ENCODE measurements around the gene LAMC2. TPM values are rescaled to one million over a fixed set of nuclear protein-coding genes. Genes with fewer than 3 reads are reported as not detected.
A peak's percentile ranks its signal among the peaks of the same experiment; 100 is the strongest.
"Not testable (repeated sequence)": the region's sequence is repeated elsewhere in the genome, so short reads cannot be mapped to it uniquely, and the experiment has no call there.

The LAMC2 gene
- total RNA-seq, 1 experiment from 2014 or later: 642 TPM

- no peak for DNase-seq
- H3K4me1 Mint-ChIP-seq (ENCODE audit: low read depth, unreplicated experiment): peaks cover 43% of the 10 kb centered on the region
- H3K27me3 Mint-ChIP-seq (ENCODE audit: unreplicated experiment): no peaks in the 10 kb centered on the region
- no TSS peak for BruUV-seq (replicated peaks)
- no peaks in the 10 kb centered on the region for H3K9me3 Mint-ChIP-seq (ENCODE audit: low read depth, unreplicated experiment)
- no peak for TF ChIP-seq CTCF (IDR thresholded peaks at IDR 0.05; ENCODE audit: unreplicated experiment)
- H3K4me3 Mint-ChIP-seq (ENCODE audit: low read depth, unreplicated experiment): no peak overlapping the region
- peak overlapping the region; percentile 30 for H3K27ac Mint-ChIP-seq (ENCODE audit: unreplicated experiment)
- CTCF ChIA-PET: no interaction called here
- intact Hi-C loops (cut with micrococcal nuclease; ENCODE audit: unreplicated experiment): no loop called here
- H3K36me3 Mint-ChIP-seq (ENCODE audit: insufficient read depth, unreplicated experiment): peaks cover 50% of the 10 kb centered on the region
These were observed 41.3 kb upstream of the LAMC2 start for GRCh38 chr1:183144752-183145151.

- no peaks in the 10 kb centered on the region for H3K9me3 Mint-ChIP-seq (ENCODE audit: low read depth, unreplicated experiment)
- H3K4me1 Mint-ChIP-seq (ENCODE audit: low read depth, unreplicated experiment): peaks cover 36% of the 10 kb centered on the region
- CTCF ChIA-PET: no interaction called here
- intact Hi-C loops (cut with micrococcal nuclease; ENCODE audit: unreplicated experiment): no loop called here
- H3K4me3 Mint-ChIP-seq (ENCODE audit: low read depth, unreplicated experiment): no peak overlapping the region
- peak overlapping the region; percentile 43 for H3K27ac Mint-ChIP-seq (ENCODE audit: unreplicated experiment)
- no TSS peak for BruUV-seq (replicated peaks)
- no peak for TF ChIP-seq CTCF (IDR thresholded peaks at IDR 0.05; ENCODE audit: unreplicated experiment)
- H3K36me3 Mint-ChIP-seq (ENCODE audit: insufficient read depth, unreplicated experiment): peaks cover 35% of the 10 kb centered on the region
- no peak for DNase-seq
- no peaks in the 10 kb centered on the region for H3K27me3 Mint-ChIP-seq (ENCODE audit: unreplicated experiment)
These were observed 38.3 kb upstream of the LAMC2 start for GRCh38 chr1:183147735-183148134.

- intact Hi-C loops (cut with micrococcal nuclease; ENCODE audit: unreplicated experiment): no loop called here
- H3K4me1 Mint-ChIP-seq (ENCODE audit: low read depth, unreplicated experiment): peaks cover 31% of the 10 kb centered on the region
- DNase-seq: no peak
- no TSS peak for BruUV-seq (replicated peaks)
- H3K9me3 Mint-ChIP-seq (ENCODE audit: low read depth, unreplicated experiment): no peaks in the 10 kb centered on the region
- peaks cover 26% of the 10 kb centered on the region for H3K36me3 Mint-ChIP-seq (ENCODE audit: insufficient read depth, unreplicated experiment)
- no peaks in the 10 kb centered on the region for H3K27me3 Mint-ChIP-seq (ENCODE audit: unreplicated experiment)
- peak overlapping the region; percentile 9 for H3K27ac Mint-ChIP-seq (ENCODE audit: unreplicated experiment)
- TF ChIP-seq CTCF (IDR thresholded peaks at IDR 0.05; ENCODE audit: unreplicated experiment): no peak
- H3K4me3 Mint-ChIP-seq (ENCODE audit: low read depth, unreplicated experiment): no peak overlapping the region
- CTCF ChIA-PET: interaction anchor here (1.9 kb wide), 1 partner anchor 32 kb away, joined by 5 read pairs; no protein-coding TSS in a partner anchor
These were observed 37.5 kb upstream of the LAMC2 start for GRCh38 chr1:183148599-183148998.

- Mint-ChIP-seq H3K36me3 (ENCODE audit: insufficient read depth, unreplicated experiment) (peaks cover 20% of the 10 kb centered on the region), H3K9me3 (ENCODE audit: low read depth, unreplicated experiment) (no peaks in the 10 kb centered on the region), H3K4me3 (ENCODE audit: low read depth, unreplicated experiment) (no peak overlapping the region), H3K27ac (ENCODE audit: unreplicated experiment) (peak overlapping the region; percentile 9), H3K4me1 (ENCODE audit: low read depth, unreplicated experiment) (peaks cover 31% of the 10 kb centered on the region), H3K27me3 (ENCODE audit: unreplicated experiment) (no peaks in the 10 kb centered on the region)
- CTCF ChIA-PET: interaction anchor here (0.7 to 1.9 kb wide), 3 partner anchors 21 to 85 kb away, joined by 4 to 5 read pairs (median 4); no protein-coding TSS in a partner anchor
- intact Hi-C loops (cut with micrococcal nuclease; ENCODE audit: unreplicated experiment): no loop called here
- BruUV-seq (replicated peaks): no TSS peak
- no peak for TF ChIP-seq CTCF (IDR thresholded peaks at IDR 0.05; ENCODE audit: unreplicated experiment)
- no peak for DNase-seq
These were observed 36.8 kb upstream of the LAMC2 start for GRCh38 chr1:183149273-183149672.

DNA sequence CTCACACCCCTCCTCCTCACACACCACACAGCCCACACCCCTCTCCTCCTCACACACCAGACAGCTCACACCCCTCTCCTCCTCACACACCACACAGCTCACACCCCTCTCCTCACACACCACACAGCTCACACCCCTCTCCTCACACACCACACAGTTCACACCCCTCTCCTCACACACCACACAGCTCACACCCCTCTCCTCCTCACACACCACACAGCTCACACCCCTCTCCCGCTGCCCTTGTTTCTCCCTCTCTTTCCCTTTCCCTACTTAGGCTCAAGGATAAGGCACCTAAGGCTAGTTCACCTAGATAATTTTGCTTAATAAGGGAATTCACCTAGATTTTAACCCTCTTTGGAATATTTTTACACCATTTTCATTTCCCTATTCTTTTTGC lies 36.0 kb upstream of the LAMC2 start:
- H3K27me3 Mint-ChIP-seq (ENCODE audit: unreplicated experiment): not testable (repeated sequence)
- CTCF ChIA-PET: interaction anchor here (1.9 kb wide), 1 partner anchor 31 kb away, joined by 5 read pairs; no protein-coding TSS in a partner anchor

More for the DNA sequence above, 36.0 kb upstream of the LAMC2 start:
- BruUV-seq (replicated peaks); intact Hi-C loops (cut with micrococcal nuclease; ENCODE audit: unreplicated experiment); H3K4me3 Mint-ChIP-seq (ENCODE audit: low read depth, unreplicated experiment); DNase-seq; H3K9me3 Mint-ChIP-seq (ENCODE audit: low read depth, unreplicated experiment): not testable (repeated sequence)
- peaks cover 31% of the 10 kb centered on the region for H3K4me1 Mint-ChIP-seq (ENCODE audit: low read depth, unreplicated experiment)
- peak overlapping the region; percentile 74 for H3K27ac Mint-ChIP-seq (ENCODE audit: unreplicated experiment)
- peaks cover 13% of the 10 kb centered on the region for H3K36me3 Mint-ChIP-seq (ENCODE audit: insufficient read depth, unreplicated experiment)
